ENCODE measurements around the gene KRT86.
"Not testable (repeated sequence)": the region's sequence is repeated elsewhere in the genome, so short reads cannot be mapped to it uniquely, and the experiment has no call there.

The KRT86 gene

DNA sequence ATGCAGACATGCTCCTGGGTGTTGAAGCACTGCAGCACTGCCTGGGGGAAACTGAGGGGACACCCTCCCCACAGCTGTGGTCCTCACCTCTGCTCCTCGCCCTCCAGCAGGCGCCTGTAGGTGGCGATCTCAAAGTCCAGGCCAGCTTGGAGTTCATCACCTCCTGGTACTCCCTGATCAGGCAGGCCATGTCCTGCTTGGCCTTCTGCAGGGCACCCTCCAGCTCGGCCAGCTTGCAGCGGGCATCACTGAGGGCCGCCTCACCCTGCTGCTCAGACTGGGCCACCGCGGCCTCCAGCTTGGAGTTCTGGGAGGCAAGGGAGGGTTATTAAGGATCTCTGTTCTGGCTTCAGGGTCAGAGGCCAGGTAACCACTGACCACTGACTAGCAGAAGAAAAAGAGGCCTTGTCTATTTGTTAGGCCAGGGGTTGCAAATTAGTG lies 22.2 kb upstream of the KRT86 start:
- peak; percentile 8 for DNase-seq

DNA sequence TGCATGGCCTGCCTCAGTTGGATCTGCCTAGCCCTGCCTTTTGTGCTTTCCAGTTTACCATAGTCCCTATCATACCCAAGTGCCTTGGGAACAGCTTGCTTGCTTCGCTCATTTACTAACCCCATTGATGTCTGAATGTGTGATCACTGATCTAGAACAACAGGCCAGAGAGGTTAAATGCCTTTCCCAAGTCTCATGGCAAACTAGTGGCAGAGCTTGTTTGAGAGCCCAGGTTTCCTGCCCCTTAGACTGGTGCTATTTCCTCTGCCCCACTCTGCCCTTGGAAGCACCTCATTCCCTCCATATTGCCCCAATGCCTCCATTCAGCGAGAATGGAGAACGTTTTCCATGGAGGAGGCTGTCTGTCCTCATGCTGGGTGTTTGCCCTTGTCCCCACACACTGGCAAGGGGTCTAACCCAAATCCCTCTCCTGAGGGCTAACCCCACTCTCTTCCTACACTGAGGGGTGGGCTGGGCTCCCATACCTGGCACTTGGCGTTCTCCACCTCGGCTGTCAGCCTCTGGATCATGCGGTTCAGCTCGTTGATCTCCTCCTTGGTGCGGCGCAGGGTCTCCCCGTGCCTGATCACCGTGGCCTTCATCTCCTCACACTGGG lies 21.6 kb upstream of the KRT86 start:
- DNase-seq: no peak

DNA sequence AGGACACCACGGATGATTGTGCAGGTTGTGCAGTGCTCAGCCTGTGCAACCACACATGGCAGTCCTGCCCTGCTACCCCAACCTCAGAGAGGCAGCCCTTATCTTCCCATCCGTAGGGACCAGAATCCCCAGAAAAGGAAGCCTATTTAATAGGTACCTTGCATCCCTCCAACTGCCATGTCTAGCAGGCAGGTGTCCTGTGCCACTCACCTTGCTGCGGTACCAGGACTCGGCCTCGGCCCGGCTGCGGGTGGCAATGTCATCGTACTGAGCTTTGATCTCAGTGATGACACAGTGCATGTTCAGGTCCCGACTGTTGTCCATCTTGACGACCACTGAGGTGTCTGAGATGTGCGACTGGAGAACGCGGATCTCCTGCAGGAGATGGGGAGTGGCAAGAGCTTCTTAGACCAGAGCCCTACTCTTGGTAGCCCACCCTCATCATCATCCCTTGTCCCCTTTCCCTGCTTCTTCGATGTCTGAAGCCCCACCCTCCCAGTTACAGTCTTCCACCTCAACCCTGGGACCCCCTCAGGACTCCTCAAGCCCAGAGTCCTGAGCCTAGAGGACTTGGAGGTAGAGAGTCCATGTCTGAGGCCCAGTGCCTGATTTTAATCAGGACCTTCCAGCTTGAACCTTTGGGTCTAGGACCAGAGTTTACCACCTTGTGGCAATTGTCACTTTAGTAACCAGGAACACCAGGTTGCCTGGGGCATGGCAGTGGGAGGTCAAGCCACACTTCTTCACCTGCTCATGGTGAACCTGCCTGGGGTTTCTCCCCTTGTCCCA lies 20.9 kb upstream of the KRT86 start:
- no peak for DNase-seq

DNA sequence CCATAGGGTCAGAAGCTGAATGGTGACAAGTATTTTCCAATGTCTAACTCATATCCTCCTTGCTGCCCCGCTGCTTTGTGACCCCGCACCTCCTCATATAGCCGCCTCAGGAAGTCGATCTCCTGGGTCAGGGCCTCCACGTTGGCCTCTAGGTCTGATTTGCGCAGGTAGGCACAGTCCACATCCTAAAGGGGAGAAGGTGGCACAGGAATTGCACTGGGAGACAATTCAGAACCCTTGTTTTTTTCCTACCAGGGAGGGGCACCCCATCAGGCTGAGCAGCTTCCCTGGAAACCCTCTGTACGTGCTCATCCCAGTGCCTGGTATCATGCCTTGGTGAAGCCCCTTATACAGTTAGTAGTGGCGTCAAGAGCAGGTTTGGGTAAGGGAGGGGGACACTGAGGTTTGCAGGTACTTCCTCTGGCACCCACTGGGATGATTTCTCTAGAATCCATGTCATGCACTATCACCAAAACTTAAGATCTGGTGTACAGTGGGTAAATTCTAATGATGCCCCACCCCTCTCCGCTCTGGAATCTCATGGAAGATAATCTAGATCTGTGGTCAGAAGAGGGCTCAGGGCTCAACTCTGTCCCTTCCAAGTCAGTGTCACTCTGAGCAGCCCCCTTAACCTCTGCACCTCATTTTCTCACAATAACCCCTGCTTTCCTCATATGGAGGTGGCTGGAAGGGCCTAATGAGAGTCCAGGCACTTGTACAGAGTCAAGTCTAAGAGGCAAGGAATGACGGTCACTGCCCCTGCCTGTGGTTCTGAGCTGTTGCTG lies 20.1 kb upstream of the KRT86 start:
- DNase-seq: no peak

DNA sequence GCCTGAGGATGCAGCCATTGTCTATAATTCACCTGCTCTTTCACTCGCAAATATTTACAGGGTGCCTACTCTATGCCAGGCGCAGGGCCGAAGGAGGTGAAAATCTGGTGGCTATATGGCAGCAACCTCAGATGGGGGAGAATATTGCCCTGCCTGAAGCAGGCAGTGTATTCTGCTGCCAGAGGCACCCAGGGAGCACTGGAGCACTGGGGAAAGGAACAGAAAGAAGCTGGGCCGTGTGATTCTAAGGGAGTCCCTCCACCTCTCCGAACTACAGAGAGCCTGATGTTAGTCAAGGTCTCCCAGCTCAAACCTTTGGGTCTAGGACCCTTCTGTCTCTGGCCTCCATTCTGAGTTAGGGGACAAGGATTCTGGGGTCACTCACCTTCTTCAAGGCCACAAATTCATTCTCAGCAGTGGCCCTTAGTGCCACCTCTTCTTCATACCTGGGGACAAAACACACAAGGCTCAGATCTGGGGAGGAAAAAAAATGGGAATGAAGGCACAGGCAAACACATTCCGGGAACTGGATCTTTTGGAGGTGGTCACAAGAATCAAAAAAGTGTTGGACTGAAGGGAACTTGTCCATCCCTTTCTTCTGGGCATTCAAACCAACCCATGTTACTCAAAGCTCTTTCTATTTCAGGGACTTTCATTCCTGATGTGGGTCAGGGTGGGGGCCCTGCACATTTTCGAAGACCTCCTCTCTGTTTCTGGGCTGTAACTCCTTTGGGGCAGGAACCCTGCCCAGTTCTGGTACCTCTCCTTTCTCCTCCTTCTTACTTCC lies 19.3 kb upstream of the KRT86 start:
- no peak for DNase-seq

DNA sequence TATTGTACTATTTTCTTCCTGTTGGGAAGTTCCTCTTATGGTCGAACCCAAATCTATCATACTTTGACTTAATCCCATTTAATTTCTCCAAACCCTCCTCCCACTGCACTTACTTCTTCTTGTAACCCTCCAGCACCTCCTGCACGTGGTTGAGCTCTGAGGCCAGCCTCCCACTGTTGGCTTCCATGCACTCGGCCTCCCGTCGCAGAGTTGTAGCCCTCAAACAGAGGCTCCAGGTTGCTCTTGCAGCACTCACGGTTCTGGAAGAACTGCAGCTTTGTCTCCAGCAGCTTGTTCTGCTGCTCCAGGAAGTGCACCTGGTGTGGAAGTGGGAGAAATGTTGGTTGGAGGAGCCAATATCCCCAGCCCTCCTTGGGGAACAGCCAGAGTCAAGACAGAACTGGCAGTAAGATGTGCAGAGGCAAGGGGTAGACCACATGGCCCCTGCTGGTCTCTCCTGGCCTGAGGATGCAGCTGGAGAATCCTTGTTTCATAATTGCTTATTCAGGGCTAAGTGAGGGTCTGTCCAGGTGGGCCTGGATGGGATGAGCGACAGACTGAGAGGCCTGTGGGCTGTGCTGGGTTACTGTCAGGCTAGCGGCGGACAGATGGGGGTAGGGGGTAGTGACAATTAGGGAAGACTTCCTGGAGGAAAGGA lies 18.4 kb upstream of the KRT86 start:
- no peak for DNase-seq

DNA sequence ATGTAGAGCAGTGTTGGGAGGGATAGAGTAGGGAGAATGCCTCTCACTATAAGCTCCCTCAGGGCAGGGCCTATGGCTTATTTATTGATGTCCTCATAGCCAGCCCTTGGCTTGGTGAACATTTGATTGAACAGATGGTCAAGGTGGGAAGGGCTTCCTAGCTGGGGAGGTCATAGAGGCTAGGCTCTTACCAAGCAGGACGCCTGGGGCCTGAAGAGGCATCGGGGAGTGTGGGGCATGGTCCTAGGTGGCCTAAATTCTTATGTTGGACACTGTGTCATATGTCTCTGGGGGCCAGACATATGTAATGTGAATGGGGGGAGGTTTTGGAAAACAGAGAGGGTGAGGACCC lies 17.9 kb upstream of the KRT86 start:
- no peak for DNase-seq

DNA sequence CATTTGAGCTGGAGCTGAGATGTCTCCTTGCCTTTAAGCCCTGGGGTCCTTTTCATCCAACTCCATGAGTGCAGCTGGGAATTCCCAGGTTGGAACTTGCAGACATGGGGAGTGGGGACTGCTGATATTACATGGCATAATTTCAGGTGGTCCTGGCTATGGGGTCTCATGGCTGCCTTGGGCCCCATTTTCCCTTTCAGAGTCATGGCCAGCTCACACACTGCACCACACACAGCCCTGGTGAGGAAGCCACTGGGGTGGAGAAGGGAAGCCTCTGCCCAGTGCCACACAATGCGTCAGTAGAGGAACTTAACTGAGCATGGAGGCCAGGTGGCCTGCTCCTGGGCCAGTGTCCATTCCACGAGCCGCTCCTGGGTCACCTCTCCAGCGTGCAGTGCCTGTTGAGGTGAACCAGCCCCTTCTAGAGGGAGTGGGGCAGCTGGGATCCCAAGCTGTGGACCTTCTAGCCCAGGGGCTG lies 17.3 kb upstream of the KRT86 start:
- DNase-seq: no peak

DNA sequence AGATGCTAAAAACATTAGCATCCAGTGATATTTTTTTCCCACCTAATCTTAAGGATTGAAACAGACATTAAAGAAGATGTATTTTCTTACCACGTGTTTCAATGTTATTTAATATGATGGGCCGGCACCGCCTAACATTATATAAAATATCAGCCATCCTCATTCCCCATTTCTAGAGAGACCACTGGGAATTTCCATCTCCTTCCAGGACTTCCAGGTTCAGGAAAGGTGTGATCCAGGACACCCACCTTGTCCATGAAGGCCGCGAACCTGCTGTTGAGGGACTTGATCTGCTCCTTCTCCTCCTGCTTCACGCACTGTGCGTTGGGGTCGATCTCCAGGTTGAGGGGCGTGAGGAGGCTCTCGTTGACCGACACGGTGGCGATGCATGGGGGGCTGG lies 16.5 kb upstream of the KRT86 start:
- not testable (repeated sequence) for DNase-seq

DNA sequence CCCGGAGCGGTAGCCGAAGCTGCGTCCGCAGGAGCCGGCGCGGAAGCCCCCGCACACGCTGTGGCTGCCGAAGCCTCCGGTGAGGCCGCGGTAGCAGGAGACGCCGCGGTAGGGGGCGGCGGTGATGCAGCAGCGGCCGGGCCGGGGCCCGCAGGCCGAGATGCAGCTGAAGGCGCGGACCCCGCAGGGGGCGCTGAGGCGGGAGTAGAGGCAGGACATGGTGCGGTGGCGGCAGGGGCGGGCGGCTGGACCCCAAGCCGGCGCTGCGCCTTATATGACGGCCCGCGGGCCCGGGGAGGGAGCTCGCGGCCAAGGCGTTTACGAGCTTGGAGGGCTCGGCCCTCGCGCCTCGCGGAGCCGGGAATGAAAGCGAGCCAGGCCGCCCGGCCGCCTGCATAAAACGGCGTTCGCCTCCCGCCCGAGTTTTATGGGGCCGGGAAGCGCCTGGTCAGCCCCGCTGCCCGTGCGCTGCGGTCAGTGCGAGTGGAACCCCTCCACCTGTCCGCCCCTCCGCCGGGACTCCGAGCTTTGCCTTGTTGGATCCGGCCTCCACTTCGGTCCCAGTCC lies 16.0 kb upstream of the KRT86 start:
- no peak for DNase-seq

DNA sequence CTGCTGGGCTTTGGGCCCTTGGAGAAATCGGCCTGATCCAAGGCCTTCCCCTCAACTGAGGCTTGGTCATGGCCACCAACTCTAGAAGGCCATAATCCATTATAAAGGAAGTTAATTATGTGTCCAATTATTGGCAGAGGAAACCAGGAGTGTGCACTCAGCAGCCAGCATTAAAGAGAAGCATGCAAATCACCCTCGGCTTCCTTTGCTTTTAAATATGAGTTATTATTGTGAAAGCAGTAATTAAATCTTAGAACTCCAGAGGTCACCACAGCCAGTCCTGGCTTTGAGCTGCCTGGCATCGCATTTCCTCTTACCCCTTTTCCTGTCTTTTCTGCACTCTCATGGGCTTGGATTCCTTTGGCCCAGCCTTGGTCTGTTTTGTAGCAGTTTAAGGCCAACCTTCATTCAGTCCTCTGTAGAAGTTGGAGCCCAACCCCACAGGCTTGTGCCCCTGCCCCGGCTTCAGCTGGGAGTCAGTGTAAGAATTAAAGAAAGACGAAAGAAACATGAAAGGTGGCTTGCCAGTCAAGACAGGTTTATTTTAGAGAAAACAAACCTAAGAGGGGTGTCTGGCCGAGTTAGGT lies 14.7 kb upstream of the KRT86 start:
- DNase-seq: no peak

DNA sequence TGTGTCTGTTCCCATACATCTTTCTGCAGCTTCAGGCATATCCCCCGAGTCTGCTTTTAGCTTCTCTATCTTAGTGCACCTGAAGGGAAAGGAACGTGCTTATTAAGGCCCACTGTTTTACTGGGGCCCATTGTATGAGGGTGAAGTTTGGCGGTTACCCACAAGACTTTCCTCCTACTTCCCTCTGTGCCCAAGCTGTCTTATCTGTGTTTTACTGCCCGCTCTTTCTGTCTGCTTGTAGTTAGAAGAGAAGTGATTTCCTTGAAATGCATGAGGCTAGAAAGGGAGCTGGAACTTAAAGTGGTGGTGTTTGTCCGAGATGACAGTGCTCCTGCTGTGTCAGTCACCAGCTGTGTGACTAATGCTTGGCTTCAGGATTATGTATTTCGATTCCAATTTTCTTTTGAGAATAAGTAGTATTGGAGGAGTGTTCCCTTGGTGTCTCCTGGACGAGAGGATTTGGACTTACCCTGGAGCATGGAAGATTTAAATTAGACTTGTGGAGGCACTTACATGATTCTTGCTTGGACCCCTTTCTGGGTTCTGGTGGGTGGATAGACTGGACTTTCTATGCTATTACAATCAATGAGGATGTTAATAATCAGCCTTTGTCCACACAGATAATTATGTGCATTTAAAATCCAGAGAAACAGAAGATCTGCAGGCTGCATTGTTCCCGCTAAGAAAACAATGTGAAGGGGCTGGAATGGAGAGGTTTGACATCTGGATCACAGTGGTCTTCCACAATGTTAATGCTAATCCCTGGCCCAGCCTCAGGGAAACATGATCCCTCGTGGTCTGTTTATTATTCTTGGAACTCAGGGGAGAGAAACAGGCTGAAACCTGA lies 13.9 kb upstream of the KRT86 start:
- DNase-seq: peak; percentile 36

DNA sequence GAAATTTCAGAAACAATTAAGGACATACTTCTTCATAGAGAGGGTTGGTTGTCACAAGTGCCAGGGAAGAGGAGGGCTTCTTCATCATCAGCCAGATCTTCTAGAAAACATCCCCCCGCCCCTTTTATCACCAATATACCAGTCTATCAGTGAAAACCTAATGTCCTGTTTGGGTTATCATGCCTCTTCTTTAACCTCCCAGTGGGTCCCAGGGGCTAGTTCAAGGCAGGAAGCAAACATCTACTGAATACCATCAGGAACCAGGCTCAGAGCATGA lies 13.3 kb upstream of the KRT86 start:
- no peak for DNase-seq

DNA sequence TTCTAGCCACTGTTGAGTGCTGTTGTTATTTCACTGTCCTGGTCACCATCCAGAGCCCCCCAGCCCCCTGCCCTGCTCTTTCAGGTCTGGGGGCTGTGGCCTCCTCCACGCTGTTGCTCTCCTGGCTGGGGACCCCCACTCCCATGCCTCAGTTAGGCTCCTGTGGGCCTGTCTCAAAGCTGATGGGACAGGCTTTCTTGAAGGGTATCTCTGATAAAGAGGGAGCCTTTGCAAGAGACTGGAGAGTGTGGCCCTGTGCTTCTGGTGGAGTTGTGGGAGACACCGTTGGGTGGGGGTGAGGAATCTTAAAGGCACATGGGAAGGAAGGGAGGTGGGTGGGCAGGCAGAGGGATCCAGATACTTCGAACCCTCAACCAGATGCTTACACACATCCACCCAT lies 12.2 kb upstream of the KRT86 start:
- DNase-seq: no peak

DNA sequence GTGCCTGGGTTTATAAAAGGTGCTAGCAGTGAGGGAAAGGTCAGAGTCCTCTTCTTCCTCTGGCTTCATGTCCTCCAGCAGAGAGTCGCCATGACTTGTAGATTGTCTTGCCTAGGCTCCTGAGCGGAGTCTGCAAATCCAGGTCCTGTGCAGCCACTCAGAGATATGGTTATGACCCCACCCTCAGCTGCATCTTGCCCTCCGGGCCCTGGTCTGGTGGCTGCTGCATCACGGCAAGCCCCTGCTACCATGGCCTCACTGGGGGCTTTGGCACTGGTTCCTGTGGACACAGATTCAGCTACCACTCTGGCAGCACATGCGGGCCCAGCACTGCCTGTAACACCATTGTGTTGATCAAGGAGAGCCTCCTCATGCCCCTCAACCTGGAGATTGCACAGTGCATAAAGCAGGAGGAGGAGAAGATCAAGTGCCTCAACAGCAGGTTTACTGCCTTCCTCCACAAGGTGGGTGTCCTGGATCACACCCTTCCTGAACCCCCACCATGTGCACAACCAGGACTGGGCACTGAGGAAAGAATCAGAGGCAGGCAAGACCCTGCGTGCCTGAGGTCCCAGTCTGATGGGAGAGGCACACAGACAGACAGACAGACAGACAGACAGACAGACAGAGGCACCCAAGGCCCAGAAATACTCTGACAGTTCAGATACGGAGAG lies 10.5 kb upstream of the KRT86 start:
- no peak for DNase-seq

DNA sequence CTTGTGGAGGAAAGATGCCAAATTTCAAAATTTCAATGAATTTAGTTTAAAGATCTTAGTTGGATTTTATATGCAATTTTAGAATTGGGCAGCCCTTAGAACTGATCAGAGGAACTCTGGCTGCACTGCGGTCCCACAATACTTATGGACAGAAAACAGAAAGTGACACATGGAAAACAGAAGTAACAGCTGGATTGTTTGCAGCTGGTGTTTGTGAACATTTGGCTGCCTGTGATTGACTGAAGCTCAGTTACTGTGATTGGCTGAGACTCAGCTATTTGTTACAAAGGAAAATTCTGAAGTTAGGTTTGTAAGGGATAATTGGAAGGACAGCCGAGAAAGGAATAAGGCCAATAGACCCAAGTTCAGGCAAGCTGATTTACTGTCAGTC lies 10.0 kb upstream of the KRT86 start:
- DNase-seq: no peak

DNA sequence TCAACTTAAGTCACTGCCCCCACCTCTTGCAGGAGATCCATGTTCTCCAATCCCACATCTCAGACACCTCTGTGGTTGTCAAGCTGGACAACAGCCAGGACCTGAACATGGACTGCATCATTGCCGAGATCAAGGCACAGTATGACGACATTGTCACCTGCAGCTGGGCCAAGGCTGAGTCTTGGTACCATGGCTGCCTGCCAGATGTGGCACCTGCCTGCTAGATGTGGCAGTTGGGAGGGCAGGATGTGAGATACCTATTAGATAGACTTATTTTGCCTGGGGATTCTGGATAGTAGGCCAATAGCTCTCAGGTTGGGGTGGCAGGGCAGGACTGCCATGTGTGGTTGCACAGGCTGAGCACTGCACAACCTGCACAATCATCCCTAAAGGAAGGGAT lies 7.9 kb upstream of the KRT86 start:
- DNase-seq: no peak

DNA sequence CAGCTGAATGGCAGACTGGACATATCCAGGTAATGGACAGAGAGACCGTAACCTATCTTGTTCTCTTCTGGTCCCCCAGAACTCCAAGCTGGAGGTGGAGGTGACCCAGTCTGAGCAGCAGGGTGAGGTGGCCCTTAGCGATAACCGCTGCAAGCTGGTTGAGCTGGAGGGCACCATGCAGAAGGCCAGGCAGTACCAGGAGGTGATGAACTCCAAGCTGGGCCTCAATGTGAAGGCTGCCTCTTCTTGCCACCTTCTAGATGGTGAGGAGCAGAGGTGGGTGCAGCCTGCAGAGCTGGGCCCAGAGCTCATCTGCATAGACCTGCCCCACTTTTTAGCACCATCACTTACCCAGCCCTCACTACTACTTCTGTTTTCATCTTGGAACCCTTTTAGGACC lies 7.2 kb upstream of the KRT86 start:
- no peak for DNase-seq

DNA sequence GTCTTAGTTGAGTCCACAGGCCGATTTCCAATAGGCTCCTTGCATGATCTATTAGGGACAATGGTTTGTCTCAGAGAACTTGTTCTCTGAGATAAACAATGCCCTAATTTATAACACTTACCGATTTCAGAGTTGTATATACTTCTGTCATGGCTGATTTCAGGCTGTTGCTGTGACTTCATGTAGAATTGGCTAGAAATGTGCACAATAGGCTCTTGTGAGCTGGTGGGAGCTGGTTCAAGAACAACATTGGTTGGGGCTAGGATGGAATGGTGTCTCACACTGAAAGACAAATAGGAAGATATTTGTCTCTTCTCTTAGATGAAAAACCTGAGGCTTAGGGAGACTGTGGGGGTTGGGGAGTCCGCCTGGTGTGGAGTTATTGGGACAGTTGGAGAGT lies 6.7 kb upstream of the KRT86 start:
- no peak for DNase-seq

DNA sequence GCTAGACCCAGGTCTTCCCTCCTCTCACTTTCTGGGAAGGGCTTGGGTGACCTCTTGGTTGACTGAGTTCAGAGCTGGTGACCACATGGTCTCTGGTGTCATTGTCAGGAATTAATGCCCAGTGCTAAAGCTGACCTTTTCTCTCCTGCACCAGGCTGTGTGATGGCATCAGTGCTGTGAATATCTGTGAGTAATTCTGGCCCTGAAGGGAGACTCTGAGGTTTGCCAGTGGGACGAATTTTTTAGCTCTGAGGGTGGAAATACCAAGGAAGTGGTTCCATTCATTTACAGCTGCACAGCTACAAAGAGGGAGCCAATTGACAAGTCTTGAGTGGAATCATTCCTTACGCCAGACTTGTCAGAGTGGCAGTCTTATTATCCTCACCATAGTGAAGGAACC lies 6.2 kb upstream of the KRT86 start:
- no peak for DNase-seq

Data from NCI-H82 (cell line).